ENCODE data around the gene PRF1. TPM values are rescaled to one million over a fixed set of nuclear protein-coding genes. Genes with fewer than 3 reads are reported as not detected.

The PRF1 gene
- total and polyA plus RNA-seq, 4 donors: 1.3 to 6.1 (median 4.7) TPM

GRCh38 chr10:70557086-70557845, 45.3 kb downstream of the PRF1 start:
- no peaks in the 10 kb centered on the region for H3K27me3 ChIP-seq (ENCODE audit: control insufficient read depth in 1 of 2, insufficient read depth in 2 of 2, low read length in 1 of 2)
- intact Hi-C loops (cut with DNase I): no loop called here
- no peaks in the 10 kb centered on the region for H3K36me3 ChIP-seq (ENCODE audit: control insufficient read depth in 1 of 2, insufficient read depth in 2 of 2, low read length in 1 of 2)
- no peaks in the 10 kb centered on the region for H3K4me1 ChIP-seq (ENCODE audit: control insufficient read depth in 1 of 2, insufficient read depth in 2 of 2, low read length in 2 of 2)
- peak; percentile 22 to 61 for DNase-seq
- 97 to 99% methylated on average over 11 of the region's 11 CpGs for WGBS, 2 donors
- no peak overlapping the region for H3K27ac ChIP-seq (ENCODE audit: low read depth in 1 of 2, low read length in 2 of 2)
- no peak overlapping the region for H3K4me3 ChIP-seq (ENCODE audit: low read length in 2 of 2)
- no peak for ATAC-seq (ENCODE audit: low FRiP score)
- H3K9me3 ChIP-seq (ENCODE audit: control insufficient read depth, low read length): no peaks in the 10 kb centered on the region

- Histone ChIP-seq H3K4me3 (ENCODE audit: low read length in 2 of 2) (no peak overlapping the region), H3K27ac (ENCODE audit: low read depth in 1 of 2, low read length in 2 of 2) (no peak overlapping the region), H3K36me3 (ENCODE audit: control insufficient read depth in 1 of 2, insufficient read depth in 2 of 2, low read length in 1 of 2) (no peaks in the 10 kb centered on the region), H3K9me3 (ENCODE audit: control insufficient read depth, low read length) (no peaks in the 10 kb centered on the region), H3K4me1 (ENCODE audit: control insufficient read depth in 1 of 2, insufficient read depth in 2 of 2, low read length in 2 of 2) (no peaks in the 10 kb centered on the region), H3K27me3 (ENCODE audit: control insufficient read depth in 1 of 2, insufficient read depth in 2 of 2, low read length in 1 of 2) (no peaks in the 10 kb centered on the region)
- ATAC-seq (ENCODE audit: low FRiP score) (no peak), DNase-seq (peak; percentile 19 to 68)
- 86 to 90% methylated on average over 11 of the region's 11 CpGs for WGBS, 2 donors
- intact Hi-C loops (cut with DNase I): no loop called here
Observed at GRCh38 chr10:70555371-70555770, 47.2 kb downstream of the PRF1 start.

GRCh38 chr10:70552586-70552985, 50.0 kb downstream of the PRF1 start:
- intact Hi-C loops (cut with DNase I): loop anchor here (5.0 kb wide), 1 partner anchor 325 kb away; no protein-coding TSS in a partner anchor
- WGBS, 2 donors: 81 to 86% methylated on average over 6 of the region's 6 CpGs
- no peaks in the 10 kb centered on the region for H3K27me3 ChIP-seq (ENCODE audit: control insufficient read depth in 1 of 2, insufficient read depth in 2 of 2, low read length in 1 of 2)
- no peak overlapping the region for H3K4me3 ChIP-seq (ENCODE audit: low read length in 2 of 2)
- ATAC-seq (ENCODE audit: low FRiP score) (no peak), DNase-seq (no peak)
- H3K9me3 ChIP-seq (ENCODE audit: control insufficient read depth, low read length): no peaks in the 10 kb centered on the region
- H3K27ac ChIP-seq (ENCODE audit: low read depth in 1 of 2, low read length in 2 of 2): no peak overlapping the region
- H3K36me3 ChIP-seq (ENCODE audit: control insufficient read depth in 1 of 2, insufficient read depth in 2 of 2, low read length in 1 of 2): no peaks in the 10 kb centered on the region
- no peaks in the 10 kb centered on the region for H3K4me1 ChIP-seq (ENCODE audit: control insufficient read depth in 1 of 2, insufficient read depth in 2 of 2, low read length in 2 of 2)

GRCh38 chr10:70551971-70552422, 50.5 kb downstream of the PRF1 start:
- ATAC-seq (ENCODE audit: low FRiP score) (no peak), DNase-seq (no peak)
- H3K27ac ChIP-seq (ENCODE audit: low read depth in 1 of 2, low read length in 2 of 2): no peak overlapping the region
- H3K4me3 ChIP-seq (ENCODE audit: low read length in 2 of 2): no peak overlapping the region
- H3K4me1 ChIP-seq (ENCODE audit: control insufficient read depth in 1 of 2, insufficient read depth in 2 of 2, low read length in 2 of 2): no peaks in the 10 kb centered on the region
- no peaks in the 10 kb centered on the region for H3K27me3 ChIP-seq (ENCODE audit: control insufficient read depth in 1 of 2, insufficient read depth in 2 of 2, low read length in 1 of 2)
- no peaks in the 10 kb centered on the region for H3K9me3 ChIP-seq (ENCODE audit: control insufficient read depth, low read length)
- H3K36me3 ChIP-seq (ENCODE audit: control insufficient read depth in 1 of 2, insufficient read depth in 2 of 2, low read length in 1 of 2): no peaks in the 10 kb centered on the region
- intact Hi-C loops (cut with DNase I): loop anchor here (5.0 kb wide), 1 partner anchor 325 kb away; no protein-coding TSS in a partner anchor
- 13 to 36% methylated on average over 19 of the region's 19 CpGs for WGBS, 2 donors

- no peaks in the 10 kb centered on the region for H3K36me3 ChIP-seq (ENCODE audit: control insufficient read depth in 1 of 2, insufficient read depth in 2 of 2, low read length in 1 of 2)
- WGBS, 2 donors: 61 to 62% methylated on average over 2 of the region's 2 CpGs
- intact Hi-C loops (cut with DNase I): loop anchor here (5.0 kb wide), 1 partner anchor 326 kb away; no protein-coding TSS in a partner anchor
Observed at GRCh38 chr10:70551466-70551865, 51.1 kb downstream of the PRF1 start.

GRCh38 chr10:70550459-70550858, 52.1 kb downstream of the PRF1 start:
- no peaks in the 10 kb centered on the region for H3K36me3 ChIP-seq (ENCODE audit: control insufficient read depth in 1 of 2, insufficient read depth in 2 of 2, low read length in 1 of 2)
- WGBS, 2 donors: 89% methylated on average over 6 of the region's 6 CpGs
- intact Hi-C loops (cut with DNase I): loop anchor here (1.0 to 5.0 kb wide), 2 partner anchors 209 to 327 kb away; no protein-coding TSS in a partner anchor

More at GRCh38 chr10:70551466-70551865, 51.1 kb downstream of the PRF1 start:
- no peaks in the 10 kb centered on the region for H3K4me1 ChIP-seq (ENCODE audit: control insufficient read depth in 1 of 2, insufficient read depth in 2 of 2, low read length in 2 of 2)
- DNase-seq (no peak), ATAC-seq (ENCODE audit: low FRiP score) (no peak)
- H3K27ac ChIP-seq (ENCODE audit: low read depth in 1 of 2, low read length in 2 of 2): no peak overlapping the region
- H3K9me3 ChIP-seq (ENCODE audit: control insufficient read depth, low read length): no peaks in the 10 kb centered on the region
- no peak overlapping the region for H3K4me3 ChIP-seq (ENCODE audit: low read length in 2 of 2)
- H3K27me3 ChIP-seq (ENCODE audit: control insufficient read depth in 1 of 2, insufficient read depth in 2 of 2, low read length in 1 of 2): no peaks in the 10 kb centered on the region

GRCh38 chr10:70549962-70550458, 52.5 kb downstream of the PRF1 start:
- Histone ChIP-seq H3K27me3 (ENCODE audit: control insufficient read depth in 1 of 2, insufficient read depth in 2 of 2, low read length in 1 of 2) (no peaks in the 10 kb centered on the region), H3K36me3 (ENCODE audit: control insufficient read depth in 1 of 2, insufficient read depth in 2 of 2, low read length in 1 of 2) (no peaks in the 10 kb centered on the region), H3K9me3 (ENCODE audit: control insufficient read depth, low read length) (no peaks in the 10 kb centered on the region), H3K4me3 (ENCODE audit: low read length in 2 of 2) (no peak overlapping the region), H3K27ac (ENCODE audit: low read depth in 1 of 2, low read length in 2 of 2) (no peak overlapping the region), H3K4me1 (ENCODE audit: control insufficient read depth in 1 of 2, insufficient read depth in 2 of 2, low read length in 2 of 2) (no peaks in the 10 kb centered on the region)
- 71 to 76% methylated on average over 3 of the region's 3 CpGs for WGBS, 2 donors
- DNase-seq: peak in 1 of 2 donors; percentile 74
- intact Hi-C loops (cut with DNase I): loop anchor here (1.0 to 5.0 kb wide), 2 partner anchors 209 to 327 kb away; no protein-coding TSS in a partner anchor
- ATAC-seq (ENCODE audit: low FRiP score): peak; percentile 78

More at GRCh38 chr10:70550459-70550858, 52.1 kb downstream of the PRF1 start:
- ATAC-seq (ENCODE audit: low FRiP score): no peak
- DNase-seq: no peak
- Histone ChIP-seq H3K27ac (ENCODE audit: low read depth in 1 of 2, low read length in 2 of 2) (no peak overlapping the region), H3K9me3 (ENCODE audit: control insufficient read depth, low read length) (no peaks in the 10 kb centered on the region), H3K4me3 (ENCODE audit: low read length in 2 of 2) (no peak overlapping the region), H3K4me1 (ENCODE audit: control insufficient read depth in 1 of 2, insufficient read depth in 2 of 2, low read length in 2 of 2) (no peaks in the 10 kb centered on the region), H3K27me3 (ENCODE audit: control insufficient read depth in 1 of 2, insufficient read depth in 2 of 2, low read length in 1 of 2) (no peaks in the 10 kb centered on the region)

GRCh38 chr10:70549351-70549961, 53.1 kb downstream of the PRF1 start:
- Histone ChIP-seq H3K4me3 (ENCODE audit: low read length in 2 of 2) (no peak overlapping the region), H3K27me3 (ENCODE audit: control insufficient read depth in 1 of 2, insufficient read depth in 2 of 2, low read length in 1 of 2) (no peaks in the 10 kb centered on the region), H3K9me3 (ENCODE audit: control insufficient read depth, low read length) (no peaks in the 10 kb centered on the region), H3K4me1 (ENCODE audit: control insufficient read depth in 1 of 2, insufficient read depth in 2 of 2, low read length in 2 of 2) (no peaks in the 10 kb centered on the region), H3K27ac (ENCODE audit: low read depth in 1 of 2, low read length in 2 of 2) (no peak overlapping the region), H3K36me3 (ENCODE audit: control insufficient read depth in 1 of 2, insufficient read depth in 2 of 2, low read length in 1 of 2) (no peaks in the 10 kb centered on the region)
- 86 to 88% methylated on average over 12 of the region's 12 CpGs for WGBS, 2 donors
- ATAC-seq (ENCODE audit: low FRiP score) (peak; percentile 37), DNase-seq (no peak)
- intact Hi-C loops (cut with DNase I): no loop called here
